ENCODE measurements around the gene IL34.

Gene IL34

GRCh38 chr16:70610273-70611223 lies 35.8 kb upstream of the IL34 start:
- no peak for TF ChIP-seq EZH2phosphoT487 (conservative IDR thresholded peaks at IDR 0.05; ENCODE audit: low read length)
- TF ChIP-seq, protein P1, sequence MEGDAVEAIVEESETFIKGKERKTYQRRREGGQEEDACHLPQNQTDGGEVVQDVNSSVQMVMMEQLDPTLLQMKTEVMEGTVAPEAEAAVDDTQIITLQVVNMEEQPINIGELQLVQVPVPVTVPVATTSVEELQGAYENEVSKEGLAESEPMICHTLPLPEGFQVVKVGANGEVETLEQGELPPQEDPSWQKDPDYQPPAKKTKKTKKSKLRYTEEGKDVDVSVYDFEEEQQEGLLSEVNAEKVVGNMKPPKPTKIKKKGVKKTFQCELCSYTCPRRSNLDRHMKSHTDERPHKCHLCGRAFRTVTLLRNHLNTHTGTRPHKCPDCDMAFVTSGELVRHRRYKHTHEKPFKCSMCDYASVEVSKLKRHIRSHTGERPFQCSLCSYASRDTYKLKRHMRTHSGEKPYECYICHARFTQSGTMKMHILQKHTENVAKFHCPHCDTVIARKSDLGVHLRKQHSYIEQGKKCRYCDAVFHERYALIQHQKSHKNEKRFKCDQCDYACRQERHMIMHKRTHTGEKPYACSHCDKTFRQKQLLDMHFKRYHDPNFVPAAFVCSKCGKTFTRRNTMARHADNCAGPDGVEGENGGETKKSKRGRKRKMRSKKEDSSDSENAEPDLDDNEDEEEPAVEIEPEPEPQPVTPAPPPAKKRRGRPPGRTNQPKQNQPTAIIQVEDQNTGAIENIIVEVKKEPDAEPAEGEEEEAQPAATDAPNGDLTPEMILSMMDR (IDR thresholded peaks at IDR 0.05; ENCODE audit: insufficient read depth, low read length, poor library complexity, severe bottlenecking), result no peak

GRCh38 chr16:70611224-70611598 lies 35.1 kb upstream of the IL34 start:
- H3K9me2 ChIP-seq (replicated peaks; ENCODE audit: insufficient read depth, low read length), result no peaks in the 10 kb centered on the region
- H3K4me2 ChIP-seq (ENCODE audit: low read depth, low read length, poor library complexity, severe bottlenecking), result no peak overlapping the region
- no peaks in the 10 kb centered on the region for H3K79me2 ChIP-seq (ENCODE audit: insufficient read depth, low read length)
- H3K9ac ChIP-seq (ENCODE audit: low read length), result no peak overlapping the region
- no peaks in the 10 kb centered on the region for H3K27me3 ChIP-seq (ENCODE audit: low read length)
- no peaks in the 10 kb centered on the region for H3K9me3 ChIP-seq (ENCODE audit: insufficient read depth, low read length)
- H3K27ac ChIP-seq (ENCODE audit: low read depth, low read length), result no peak overlapping the region
- no peak overlapping the region for H3K4me3 ChIP-seq (ENCODE audit: insufficient read depth, low read length, poor library complexity, severe bottlenecking)
- no peaks in the 10 kb centered on the region for H3F3A ChIP-seq (ENCODE audit: insufficient read depth)
- no peaks in the 10 kb centered on the region for H3K36me3 ChIP-seq (ENCODE audit: low read length)
- H2AFZ ChIP-seq (ENCODE audit: low read depth, low read length, severe bottlenecking), result no peak overlapping the region
- H4K20me1 ChIP-seq (ENCODE audit: low read depth, low read length), result no peaks in the 10 kb centered on the region
- TF ChIP-seq EZH2phosphoT487 (conservative IDR thresholded peaks at IDR 0.05; ENCODE audit: low read length), result no peak
- TF ChIP-seq, protein P1 (IDR thresholded peaks at IDR 0.05; ENCODE audit: insufficient read depth, low read length, poor library complexity, severe bottlenecking), result no peak

More at GRCh38 chr16:70610273-70611223, 35.8 kb upstream of the IL34 start:
- Histone ChIP-seq H3K27ac (ENCODE audit: low read depth, low read length) (no peak overlapping the region), H3K36me3 (ENCODE audit: low read length) (no peaks in the 10 kb centered on the region), H3F3A (ENCODE audit: insufficient read depth) (no peaks in the 10 kb centered on the region), H4K20me1 (ENCODE audit: low read depth, low read length) (no peaks in the 10 kb centered on the region), H3K9me2 (replicated peaks; ENCODE audit: insufficient read depth, low read length) (no peaks in the 10 kb centered on the region), H2AFZ (ENCODE audit: low read depth, low read length, severe bottlenecking) (no peak overlapping the region), H3K4me3 (ENCODE audit: insufficient read depth, low read length, poor library complexity, severe bottlenecking) (no peak overlapping the region), H3K27me3 (ENCODE audit: low read length) (no peaks in the 10 kb centered on the region), H3K79me2 (ENCODE audit: insufficient read depth, low read length) (no peaks in the 10 kb centered on the region), H3K9me3 (ENCODE audit: insufficient read depth, low read length) (no peaks in the 10 kb centered on the region), H3K4me2 (ENCODE audit: low read depth, low read length, poor library complexity, severe bottlenecking) (no peak overlapping the region), H3K9ac (ENCODE audit: low read length) (no peak overlapping the region)

DNA sequence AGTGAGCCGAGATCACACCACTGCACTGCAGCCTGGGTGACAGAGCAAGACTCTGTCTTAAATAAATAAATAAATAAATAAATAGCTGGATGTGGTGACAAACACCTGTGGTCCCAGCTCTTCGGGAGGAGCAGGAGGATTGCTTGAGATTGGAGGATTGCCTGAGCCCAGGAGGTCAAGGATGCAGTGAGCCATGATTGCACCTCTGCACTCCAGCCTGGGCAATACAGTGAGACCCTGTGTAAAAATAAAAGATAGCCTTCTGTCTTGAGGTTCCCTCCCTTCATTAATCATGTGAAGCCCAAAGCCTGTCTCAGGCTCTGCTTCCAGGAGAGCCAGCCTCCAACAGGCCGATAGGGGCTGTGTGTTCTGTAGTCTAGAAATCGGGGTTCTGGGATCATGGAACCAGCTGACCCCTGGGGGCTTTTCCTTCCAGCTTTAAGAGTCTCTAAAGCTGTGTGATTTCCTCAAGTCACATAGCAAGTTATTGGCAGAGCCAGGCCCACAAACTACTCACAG lies 34.5 kb upstream of the IL34 start:
- Histone ChIP-seq H3K9me3 (ENCODE audit: insufficient read depth, low read length) (no peaks in the 10 kb centered on the region), H3K27me3 (ENCODE audit: low read length) (no peaks in the 10 kb centered on the region), H3F3A (ENCODE audit: insufficient read depth) (no peaks in the 10 kb centered on the region), H3K9ac (ENCODE audit: low read length) (no peak overlapping the region), H3K4me2 (ENCODE audit: low read depth, low read length, poor library complexity, severe bottlenecking) (no peak overlapping the region), H3K9me2 (replicated peaks; ENCODE audit: insufficient read depth, low read length) (no peaks in the 10 kb centered on the region), H4K20me1 (ENCODE audit: low read depth, low read length) (no peaks in the 10 kb centered on the region), H3K4me3 (ENCODE audit: insufficient read depth, low read length, poor library complexity, severe bottlenecking) (no peak overlapping the region), H2AFZ (ENCODE audit: low read depth, low read length, severe bottlenecking) (no peak overlapping the region), H3K79me2 (ENCODE audit: insufficient read depth, low read length) (no peaks in the 10 kb centered on the region), H3K27ac (ENCODE audit: low read depth, low read length) (no peak overlapping the region), H3K36me3 (ENCODE audit: low read length) (no peaks in the 10 kb centered on the region)
- TF ChIP-seq, protein P1 (IDR thresholded peaks at IDR 0.05; ENCODE audit: insufficient read depth, low read length, poor library complexity, severe bottlenecking), result no peak
- no peak for TF ChIP-seq EZH2phosphoT487 (conservative IDR thresholded peaks at IDR 0.05; ENCODE audit: low read length)

Data from SU-DHL-6 (cell line).